ENCODE results near the gene PHACTR4. TPM values are rescaled to one million over a fixed set of nuclear protein-coding genes. Genes with fewer than 3 reads are reported as not detected.
"Not testable (repeated sequence)": the region's sequence is repeated elsewhere in the genome, so short reads cannot be mapped to it uniquely, and the experiment has no call there.

Gene PHACTR4
- total and polyA plus RNA-seq, 2 donors (not counting 1 experiment from before 2014, with no cell fraction given): 5.5 to 6.9 TPM

GRCh38 chr1:28365864-28366263 lies 3.7 kb upstream of the PHACTR4 start:
- Histone ChIP-seq H3K4me1 (ENCODE audit: control insufficient read depth, extremely low read depth, insufficient read depth, low read length) (no peaks in the 10 kb centered on the region), H3K27ac (ENCODE audit: insufficient read depth, low read length) (no peak overlapping the region), H3K9ac (ENCODE audit: insufficient read depth, low read length) (no peak overlapping the region), H3K36me3 (ENCODE audit: control insufficient read depth, insufficient read depth, low read length) (no peaks in the 10 kb centered on the region), H3K79me2 (ENCODE audit: control insufficient read depth, insufficient read depth, low read length) (peaks cover 3% of the 10 kb centered on the region), H2AFZ (ENCODE audit: low read length) (no peak overlapping the region), H4K20me1 (ENCODE audit: control insufficient read depth, extremely low read depth, insufficient read depth, low read length) (no peaks in the 10 kb centered on the region), H3K4me2 (ENCODE audit: extremely low read depth, insufficient read depth, low read length) (no peak overlapping the region), H3K9me3 (ENCODE audit: control insufficient read depth, insufficient read depth, low read depth, low read length) (no peaks in the 10 kb centered on the region), H3K4me3 (replicated peaks in 1 of 4; ENCODE audit: control extremely low read depth in 1 of 4, insufficient read depth in 1 of 4, low read depth in 3 of 4, low read length in 4 of 4) (no peak overlapping the region), H3K27me3 (ENCODE audit: control insufficient read depth, insufficient read depth, low read length) (no peaks in the 10 kb centered on the region)
- no peak for DNase-seq (ENCODE audit: low read depth in 2 of 2)
- no peak for TF ChIP-seq CTCF (conservative IDR thresholded peaks at IDR 0.05 in 1 of 2, IDR thresholded peaks at IDR 0.05 in 1 of 2; ENCODE audit: low read depth in 1 of 2, low read length in 2 of 2)

- not testable (repeated sequence) for H3K27ac ChIP-seq (ENCODE audit: insufficient read depth, low read length); DNase-seq (ENCODE audit: low read depth in 2 of 2); H3K9ac ChIP-seq (ENCODE audit: insufficient read depth, low read length); H3K9me3 ChIP-seq (ENCODE audit: control insufficient read depth, insufficient read depth, low read depth, low read length); H3K27me3 ChIP-seq (ENCODE audit: control insufficient read depth, insufficient read depth, low read length); H3K36me3 ChIP-seq (ENCODE audit: control insufficient read depth, insufficient read depth, low read length); H3K4me3 ChIP-seq (replicated peaks in 1 of 4; ENCODE audit: control extremely low read depth in 1 of 4, insufficient read depth in 1 of 4, low read depth in 3 of 4, low read length in 4 of 4); H3K4me2 ChIP-seq (ENCODE audit: extremely low read depth, insufficient read depth, low read length); H2AFZ ChIP-seq (ENCODE audit: low read length); H3K4me1 ChIP-seq (ENCODE audit: control insufficient read depth, extremely low read depth, insufficient read depth, low read length); H4K20me1 ChIP-seq (ENCODE audit: control insufficient read depth, extremely low read depth, insufficient read depth, low read length)
- peaks cover 19% of the 10 kb centered on the region for H3K79me2 ChIP-seq (ENCODE audit: control insufficient read depth, insufficient read depth, low read length)
These were observed 932 bp upstream of the PHACTR4 start for GRCh38 chr1:28368608-28369007.

DNA sequence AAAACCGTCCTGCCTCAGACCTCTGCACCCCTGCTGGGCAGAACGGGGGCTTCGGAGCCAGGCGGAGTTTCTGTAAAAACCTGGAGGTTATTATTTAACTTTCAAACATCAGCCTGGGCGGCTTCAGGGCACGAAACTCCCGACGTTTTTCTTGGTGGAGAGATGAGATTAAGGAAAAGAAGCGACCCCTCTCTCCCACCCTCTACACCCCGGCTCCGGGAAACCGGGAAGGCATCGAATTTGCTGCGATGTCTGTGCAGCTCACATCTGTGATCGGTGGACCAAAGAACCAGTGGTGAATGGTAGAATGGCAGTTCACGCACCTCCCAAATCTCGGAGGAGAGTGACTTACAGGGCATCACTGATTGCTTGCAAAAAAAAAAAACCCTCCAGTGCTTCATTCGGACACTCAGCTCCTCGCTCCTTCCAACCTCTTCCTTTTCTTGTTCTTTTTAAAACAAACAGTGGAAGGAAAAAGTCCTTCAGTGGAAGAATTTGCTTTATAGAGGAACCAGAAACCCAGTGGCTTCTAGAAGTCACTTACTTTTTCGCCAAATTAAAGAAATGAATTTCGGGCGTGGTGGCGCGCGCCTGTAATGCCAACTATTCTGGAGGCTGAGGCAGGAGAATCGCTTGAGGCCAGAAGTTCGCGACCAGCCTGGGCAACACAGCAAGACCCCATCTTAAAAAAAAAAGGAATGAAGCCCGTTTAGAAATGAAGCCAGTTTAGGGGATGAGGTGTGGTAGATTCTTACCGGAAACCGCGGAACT lies 884 bp downstream of the PHACTR4 start:
- Histone ChIP-seq H4K20me1 (ENCODE audit: control insufficient read depth, extremely low read depth, insufficient read depth, low read length) (no peaks in the 10 kb centered on the region), H3K4me2 (ENCODE audit: extremely low read depth, insufficient read depth, low read length) (peak overlapping the region; percentile 33), H3K27ac (ENCODE audit: insufficient read depth, low read length) (peak overlapping the region; percentile 87), H3K27me3 (ENCODE audit: control insufficient read depth, insufficient read depth, low read length) (no peaks in the 10 kb centered on the region), H3K4me3 (replicated peaks in 1 of 4; ENCODE audit: control extremely low read depth in 1 of 4, insufficient read depth in 1 of 4, low read depth in 3 of 4, low read length in 4 of 4) (peak overlapping the region; percentile 67 to 87 (median 76)), H3K9me3 (ENCODE audit: control insufficient read depth, insufficient read depth, low read depth, low read length) (no peaks in the 10 kb centered on the region), H3K79me2 (ENCODE audit: control insufficient read depth, insufficient read depth, low read length) (peaks cover 27% of the 10 kb centered on the region), H3K36me3 (ENCODE audit: control insufficient read depth, insufficient read depth, low read length) (no peaks in the 10 kb centered on the region), H3K4me1 (ENCODE audit: control insufficient read depth, extremely low read depth, insufficient read depth, low read length) (no peaks in the 10 kb centered on the region), H2AFZ (ENCODE audit: low read length) (peak overlapping the region; percentile 65), H3K9ac (ENCODE audit: insufficient read depth, low read length) (peak overlapping the region; percentile 79)
- peak; percentile 41 to 58 for DNase-seq (ENCODE audit: low read depth in 2 of 2)
- TF ChIP-seq EZH2 (IDR thresholded peaks at IDR 0.05; ENCODE audit: low read length, missing control alignments): no peak
- peak in 1 of 2 donors; percentile 14 for TF ChIP-seq CTCF (conservative IDR thresholded peaks at IDR 0.05 in 1 of 2, IDR thresholded peaks at IDR 0.05 in 1 of 2; ENCODE audit: low read depth in 1 of 2, low read length in 2 of 2)

All from fibroblast of lung (primary cell).